Thyroid gland (tissue), 4 donors: ENCODE results near the gene SNX8. TPM values are rescaled to one million over a fixed set of nuclear protein-coding genes. Genes with fewer than 3 reads are reported as not detected.

Source experiments
- DNase-seq, 2 donors: peaks; one replicate each; pipeline ENCODE4 v3.0.0-alpha.2; 2019
- H3K27ac ChIP-seq, 3 donors: fragments of 200-600 bp; sonication (generic); 1 replicate in 2 of 3; 2 replicates in 1 of 3; pipeline ENCODE4 v1.5.1; 2016 to 2019; ENCODE audit warnings: mild to moderate bottlenecking in 1 of 3, moderate library complexity in 1 of 3
- H3K27me3 ChIP-seq: fragments of 200-600 bp; sonication (generic); one replicate; pipeline ENCODE4 v1.5.1; 2019
- H3K36me3 ChIP-seq, 2 donors: fragments of 200-600 bp; sonication (generic); one replicate each; pipeline ENCODE4 v1.5.1; 2016 to 2019
- H3K4me1 ChIP-seq, 2 donors: fragments of 200-600 bp; sonication (generic); one replicate each; pipeline ENCODE4 v1.5.1; 2017 to 2019
- H3K4me3 ChIP-seq, 3 donors: fragments of 200-600 bp; sonication (generic); replicated peaks in 1 of 3; 1 replicate in 2 of 3; 2 replicates in 1 of 3; pipeline ENCODE4 v1.5.1; 2016; ENCODE audit warnings: mild to moderate bottlenecking in 1 of 3
- H3K9me3 ChIP-seq: fragments of 200-600 bp; sonication (generic); one replicate; pipeline ENCODE4 v1.5.1; 2017
- CTCF ChIP-seq, 6 experiments: fragments of 200-600 bp in 3 of 6; fragments of 450-650 bp in 3 of 6; sonication (generic) in 3 of 6; IDR thresholded peaks; one replicate each; pipeline ENCODE4 v1.5.1; 2016 to 2019; ENCODE audit warnings: antibody characterized with exemption in 6 of 6, mild to moderate bottlenecking in 2 of 6, inconsistent platforms in 1 of 6, moderate library complexity in 1 of 6
- POLR2A ChIP-seq, 2 donors: fragments of 450-650 bp; IDR thresholded peaks; one replicate each; pipeline ENCODE4 v1.6.1; 2017; ENCODE audit warnings: antibody characterized with exemption in 2 of 2, mild to moderate bottlenecking in 2 of 2, moderate library complexity in 1 of 2
- WGBS, 2 donors: methylation state at CpG; one replicate each; pipeline ENCODE4 v1.1.5; 2017; 5-methylcytosine and 5-hydroxymethylcytosine counted together
- intact Hi-C: fragments of 100-400 bp; cut with DNase I; formaldehyde crosslinking; loops from one replicate; pipeline ENCODE4 v1.15.1; 2023
- total RNA-seq, 4 donors: library from RNA; depleted of rRNA; stranded (reverse); fragments of >200 nt; gene quantifications; one replicate each; pipeline ENCODE4 v1.2.3, GENCODE V29; 2016

SNX8 gene
- total RNA-seq, result 10 to 100 TPM; 12.0 to 40.5 (median 23.4) TPM

GRCh38 chr7:2314209-2314955 is at the start of gene SNX8:
Gene SNX8 (minus strand): TSS chr7:2314441. CDS start chr7:2314421, 20 bp downstream.
- Histone ChIP-seq H3K27me3 (no peaks in the 10 kb centered on the region), H3K4me1 (no peaks in the 10 kb centered on the region), H3K9me3 (no peaks in the 10 kb centered on the region), H3K4me3 (peak within 1 kb of the TSS; percentile 58 to 95 (median 82)), H3K36me3 (no peaks in the 10 kb centered on the region), H3K27ac (peak within 1 kb of the TSS in 2 of 3 donors; percentile 67 to 75)
- intact Hi-C loops, result no loop called here
- TF ChIP-seq POLR2A (IDR thresholded peaks at IDR 0.05), result peak in 1 of 2 donors; percentile 78
- peak in 1 of 6 experiments; percentile 24 for TF ChIP-seq CTCF (IDR thresholded peaks at IDR 0.05)
- 2 to 6% methylated on average over 22 to 33 of the region's 78 CpGs for WGBS, 2 donors
- DNase-seq, result peak; percentile 91 to 94

- TF ChIP-seq CTCF (IDR thresholded peaks at IDR 0.05) (no peak), POLR2A (IDR thresholded peaks at IDR 0.05) (no peak)
- Histone ChIP-seq H3K4me3 (no peak overlapping the region), H3K4me1 (peaks cover 0 to 7% of the 10 kb centered on the region in 2 donors), H3K27ac (no peak overlapping the region), H3K36me3 (peaks cover 57 to 65% of the 10 kb centered on the region in 2 donors), H3K9me3 (no peaks in the 10 kb centered on the region), H3K27me3 (no peaks in the 10 kb centered on the region)
- intact Hi-C loops, result no loop called here
- WGBS, 2 donors, result 90 to 95% methylated on average over 9 to 24 of the region's 27 CpGs
- DNase-seq, result no peak
These were observed 48.3 kb upstream of the SNX8 start for GRCh38 chr7:2362385-2363088.

GRCh38 chr7:2360796-2361195 is 46.6 kb upstream of the SNX8 start:
- Histone ChIP-seq H3K4me3 (no peak overlapping the region), H3K4me1 (peaks cover 9 to 21% of the 10 kb centered on the region in 2 donors), H3K36me3 (peaks cover 40 to 49% of the 10 kb centered on the region in 2 donors), H3K27me3 (no peaks in the 10 kb centered on the region), H3K9me3 (no peaks in the 10 kb centered on the region), H3K27ac (no peak overlapping the region)
- WGBS, 2 donors, result 77 to 82% methylated on average over 6 of the region's 6 CpGs
- DNase-seq, result no peak
- intact Hi-C loops, result no loop called here
- TF ChIP-seq POLR2A (IDR thresholded peaks at IDR 0.05) (no peak), CTCF (IDR thresholded peaks at IDR 0.05) (no peak)

GRCh38 chr7:2359610-2360009 is 45.4 kb upstream of the SNX8 start:
- intact Hi-C loops, result loop anchor here (5.0 to 10.0 kb wide), 3 partner anchors 48 to 785 kb away; partner anchors contain the start of genes MRM2, NUDT1 and PSMG3
- Histone ChIP-seq H3K27me3 (no peaks in the 10 kb centered on the region), H3K4me1 (peaks cover 13 to 24% of the 10 kb centered on the region in 2 donors), H3K36me3 (peaks cover 28 to 37% of the 10 kb centered on the region in 2 donors), H3K27ac (no peak overlapping the region), H3K4me3 (no peak overlapping the region), H3K9me3 (no peaks in the 10 kb centered on the region)
- DNase-seq, result no peak
- TF ChIP-seq CTCF (IDR thresholded peaks at IDR 0.05) (no peak), POLR2A (IDR thresholded peaks at IDR 0.05) (no peak)
- WGBS, 2 donors, result 91 to 95% methylated on average over 11 of the region's 11 CpGs
